Astrocyte (in vitro differentiated cells and primary cell): ENCODE measurements around the gene LRP1B. TPM values are rescaled to one million over a fixed set of nuclear protein-coding genes. Genes with fewer than 3 reads are reported as not detected.
A peak's percentile ranks its signal among the peaks of the same experiment; 100 is the strongest.

Experiments used
- DNase-seq: peaks from one replicate; pipeline ENCODE4 v3.0.0-alpha.2; 2010; ENCODE audit warnings: low read depth
- FAIRE-seq: peaks from 2 replicates; lab custom pipeline; 2011; peaks lifted over from hg19 to GRCh38; lab: Jason Lieb, UNC
- H2AFZ ChIP-seq: 2 replicates; pipeline ENCODE4 v1.6.0; 2012; ENCODE audit warnings: low read depth, low read length, inconsistent platforms
- H3K27ac ChIP-seq: 2 replicates; pipeline ENCODE4 v1.5.1; 2011; ENCODE audit warnings: low read depth, low read length, inconsistent platforms
- H3K27me3 ChIP-seq: 2 replicates; pipeline ENCODE4 v1.6.0; 2011; ENCODE audit warnings: low read length, inconsistent platforms; ENCODE audit not compliant: insufficient read depth
- H3K36me3 ChIP-seq: 2 replicates; pipeline ENCODE4 v1.5.1; 2011; ENCODE audit warnings: low read length, inconsistent platforms; ENCODE audit not compliant: insufficient read depth
- H3K4me1 ChIP-seq: 2 replicates; pipeline ENCODE4 v1.5.1; 2011; ENCODE audit warnings: low read length, inconsistent platforms; ENCODE audit not compliant: insufficient read depth
- H3K4me2 ChIP-seq: 2 replicates; pipeline ENCODE4 v1.6.0; 2012; ENCODE audit warnings: low read length, inconsistent platforms
- H3K4me3 ChIP-seq: 2 replicates; pipeline ENCODE4 v1.5.1; 2011; ENCODE audit warnings: low read depth, mild to moderate bottlenecking, low read length, inconsistent platforms; ENCODE audit not compliant: insufficient read depth
- H3K79me2 ChIP-seq: 2 replicates; pipeline ENCODE4 v1.6.0; 2012; ENCODE audit warnings: mild to moderate bottlenecking, low read length, inconsistent platforms; ENCODE audit not compliant: insufficient read depth
- H3K9ac ChIP-seq: 2 replicates; pipeline ENCODE4 v1.6.0; 2012; ENCODE audit warnings: mild to moderate bottlenecking, low read length, inconsistent platforms
- H3K9me3 ChIP-seq: 2 replicates; pipeline ENCODE4 v1.5.1; 2012; ENCODE audit warnings: low read depth, mild to moderate bottlenecking, low read length, inconsistent platforms; ENCODE audit not compliant: insufficient read depth
- H4K20me1 ChIP-seq: 2 replicates; pipeline ENCODE4 v1.6.0; 2012; ENCODE audit warnings: low read length, inconsistent platforms; ENCODE audit not compliant: insufficient read depth
- H3K27ac Mint-ChIP-seq: one replicate; pipeline ENCODE4 v1.8.0; 2021; ENCODE audit warnings: mild to moderate bottlenecking, mixed read lengths; ENCODE audit not compliant: unreplicated experiment
- H3K27me3 Mint-ChIP-seq: one replicate; pipeline ENCODE4 v1.8.0; 2021; ENCODE audit warnings: low read depth, mixed read lengths; ENCODE audit not compliant: unreplicated experiment
- H3K36me3 Mint-ChIP-seq: one replicate; pipeline ENCODE4 v1.8.0; 2021; ENCODE audit warnings: low read depth, mixed read lengths; ENCODE audit not compliant: unreplicated experiment
- H3K4me1 Mint-ChIP-seq: one replicate; pipeline ENCODE4 v1.8.0; 2021; ENCODE audit warnings: low read depth, mixed read lengths; ENCODE audit not compliant: unreplicated experiment
- H3K4me3 Mint-ChIP-seq: one replicate; pipeline ENCODE4 v1.8.0; 2021; ENCODE audit warnings: mild to moderate bottlenecking, moderate library complexity, mixed read lengths; ENCODE audit not compliant: unreplicated experiment
- H3K9me3 Mint-ChIP-seq: one replicate; pipeline ENCODE4 v1.8.0; 2021; ENCODE audit warnings: mild to moderate bottlenecking, mixed read lengths; ENCODE audit not compliant: unreplicated experiment
- CTCF ChIP-seq: IDR thresholded peaks from 2 replicates; pipeline ENCODE4 v1.5.1; 2011; ENCODE audit warnings: low read depth, mild to moderate bottlenecking, inconsistent platforms, low read length, moderate library complexity; ENCODE audit not compliant: insufficient read depth
- EZH2 ChIP-seq: IDR thresholded peaks from 2 replicates; pipeline ENCODE4 v1.6.1; 2012; ENCODE audit warnings: mild to moderate bottlenecking, low read length, inconsistent platforms; ENCODE audit not compliant: insufficient read depth
- total RNA-seq: library from RNA; stranded (reverse); gene quantifications from 2 replicates; pipeline ENCODE4 v1.2.1, GENCODE V29; 2021

LRP1B gene
- total RNA-seq, 1 donor from 2014 or later: 1.5 TPM

- Histone ChIP-seq H2AFZ (no peak overlapping the region), H3K4me2 (no peak overlapping the region), H4K20me1 (no peaks in the 10 kb centered on the region), H3K27me3 (no peaks in the 10 kb centered on the region), H3K79me2 (no peaks in the 10 kb centered on the region), H3K9me3 (no peaks in the 10 kb centered on the region), H3K36me3 (no peaks in the 10 kb centered on the region), H3K9ac (no peak overlapping the region), H3K27ac (no peak overlapping the region), H3K4me1 (no peaks in the 10 kb centered on the region), H3K4me3 (no peak overlapping the region)
- no peak overlapping the region for H3K27ac Mint-ChIP-seq
- DNase-seq: peak; percentile 47
- H3K4me3 Mint-ChIP-seq: no peak overlapping the region
- no peaks in the 10 kb centered on the region for H3K27me3 Mint-ChIP-seq
- no peaks in the 10 kb centered on the region for H3K9me3 Mint-ChIP-seq
- no peaks in the 10 kb centered on the region for H3K36me3 Mint-ChIP-seq
- peaks cover 5% of the 10 kb centered on the region for H3K4me1 Mint-ChIP-seq
- TF ChIP-seq CTCF: no peak
- no peak for FAIRE-seq
These were observed 1563.1 kb downstream of the LRP1B start for GRCh38 chr2:140567734-140568133.

- H3K27me3 Mint-ChIP-seq: no peaks in the 10 kb centered on the region
These were observed 1565.1 kb downstream of the LRP1B start for GRCh38 chr2:140565756-140566155.

GRCh38 chr2:140555701-140556100, 1575.1 kb downstream of the LRP1B start:
- no peaks in the 10 kb centered on the region for H3K9me3 ChIP-seq
- Mint-ChIP-seq H3K36me3 (no peaks in the 10 kb centered on the region), H3K27ac (no peak overlapping the region), H3K27me3 (no peaks in the 10 kb centered on the region), H3K4me3 (no peak overlapping the region), H3K9me3 (no peaks in the 10 kb centered on the region), H3K4me1 (peaks cover 5% of the 10 kb centered on the region)
- H3K4me2 ChIP-seq: no peak overlapping the region
- H3K27me3 ChIP-seq: no peaks in the 10 kb centered on the region
- no peaks in the 10 kb centered on the region for H4K20me1 ChIP-seq
- H3K4me1 ChIP-seq: no peaks in the 10 kb centered on the region
- no peaks in the 10 kb centered on the region for H3K36me3 ChIP-seq
- H3K27ac ChIP-seq: no peak overlapping the region
- H3K4me3 ChIP-seq: no peak overlapping the region
- H2AFZ ChIP-seq: no peak overlapping the region
- H3K79me2 ChIP-seq: no peaks in the 10 kb centered on the region
- no peak for TF ChIP-seq EZH2
- TF ChIP-seq CTCF: no peak
- DNase-seq (no peak), FAIRE-seq (no peak)
- H3K9ac ChIP-seq: no peak overlapping the region

More at GRCh38 chr2:140565756-140566155, 1565.1 kb downstream of the LRP1B start:
- Histone ChIP-seq H3K4me3 (no peak overlapping the region), H3K27ac (no peak overlapping the region), H3K79me2 (no peaks in the 10 kb centered on the region), H3K9ac (no peak overlapping the region), H2AFZ (no peak overlapping the region), H3K9me3 (no peaks in the 10 kb centered on the region), H3K4me1 (no peaks in the 10 kb centered on the region), H3K36me3 (no peaks in the 10 kb centered on the region), H3K4me2 (no peak overlapping the region), H3K27me3 (no peaks in the 10 kb centered on the region), H4K20me1 (no peaks in the 10 kb centered on the region)
- H3K9me3 Mint-ChIP-seq: no peaks in the 10 kb centered on the region
- H3K36me3 Mint-ChIP-seq: no peaks in the 10 kb centered on the region
- TF ChIP-seq EZH2 (no peak), CTCF (no peak)
- H3K4me3 Mint-ChIP-seq: no peak overlapping the region
- DNase-seq (no peak), FAIRE-seq (no peak)
- peaks cover 5% of the 10 kb centered on the region for H3K4me1 Mint-ChIP-seq
- no peak overlapping the region for H3K27ac Mint-ChIP-seq
